Globus pallidus (tissue), 1 donor: ENCODE data around the gene PRMT7.

ENCODE experiments used
- DNase-seq: peaks from one replicate; pipeline ENCODE4 v3.0.0-alpha.2; 2015; ENCODE audit warnings: low spot score

Gene PRMT7

GRCh38 chr16:68396481-68396880 is 85.7 kb downstream of the PRMT7 start:
- DNase-seq, result no peak

DNA sequence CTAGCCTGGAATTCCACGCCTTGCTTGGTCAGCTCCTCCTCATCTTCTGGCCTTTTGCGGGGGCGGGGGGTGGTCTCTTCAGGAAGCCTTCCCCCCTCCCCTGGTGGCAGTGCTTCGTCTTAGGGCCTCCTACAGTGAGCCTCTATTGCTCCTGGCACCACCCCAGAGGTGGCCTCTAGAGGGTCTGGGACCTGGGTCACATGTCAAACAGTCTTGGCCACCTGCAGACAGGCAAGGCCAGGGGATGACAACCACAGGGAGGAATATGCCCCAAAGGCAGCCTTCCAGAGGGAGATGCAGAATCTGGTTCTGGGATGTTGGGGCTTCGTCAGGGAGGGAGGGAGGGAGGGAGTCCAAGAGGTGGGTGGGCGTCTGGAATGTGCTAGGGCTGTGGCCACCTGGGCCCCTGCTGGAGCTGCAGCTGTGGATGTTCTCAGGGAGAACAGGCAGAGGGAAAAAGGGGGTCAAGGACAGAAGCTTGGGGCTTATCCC is 86.9 kb downstream of the PRMT7 start:
- DNase-seq, result no peak

GRCh38 chr16:68399456-68399855 is 88.6 kb downstream of the PRMT7 start:
- no peak for DNase-seq

DNA sequence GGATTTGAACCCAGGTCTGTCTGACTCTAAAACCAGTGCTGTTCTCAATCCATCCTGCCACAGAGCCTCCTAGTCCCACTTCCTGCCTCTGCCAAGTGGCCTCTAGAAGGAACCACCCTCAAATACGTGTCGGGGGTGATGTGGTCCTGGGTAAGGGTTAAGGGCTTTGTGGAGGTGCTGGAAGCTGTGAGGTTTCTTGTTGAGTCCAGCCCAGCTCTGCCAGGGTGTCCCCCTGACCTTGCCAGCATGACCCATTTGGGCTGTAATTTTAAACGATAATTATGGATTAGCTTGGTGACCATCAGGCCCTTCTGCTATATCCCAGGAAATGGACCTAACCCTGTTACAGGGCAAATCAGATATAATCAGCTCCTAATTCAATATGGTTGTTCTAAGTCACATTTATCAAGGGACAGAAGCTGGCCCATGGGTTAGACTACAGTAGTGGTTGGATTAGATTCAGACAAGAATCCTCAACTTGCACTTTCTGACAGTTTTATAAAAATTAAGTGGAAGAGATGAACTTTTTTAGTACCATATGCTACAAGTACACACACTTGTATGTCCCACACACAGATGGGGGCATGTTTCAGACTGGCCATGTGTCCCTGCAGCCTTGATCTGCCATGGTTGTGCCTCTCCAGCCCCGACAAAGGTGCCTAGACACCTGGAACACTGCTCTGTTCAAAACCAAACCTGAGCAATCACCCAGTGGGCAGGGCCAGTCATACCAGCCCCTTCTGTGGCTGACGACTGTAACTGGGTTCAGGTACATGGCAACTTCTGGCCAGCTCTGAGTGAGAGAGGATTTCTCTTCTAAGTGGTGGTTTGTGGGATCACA is 89.5 kb downstream of the PRMT7 start:
- no peak for DNase-seq

GRCh38 chr16:68400924-68401460 is 90.2 kb downstream of the PRMT7 start:
- DNase-seq, result no peak

- no peak for DNase-seq
Measured at GRCh38 chr16:68401871-68402747, 91.3 kb downstream of the PRMT7 start.

- no peak for DNase-seq
Measured at GRCh38 chr16:68402748-68403040, 91.9 kb downstream of the PRMT7 start.

- DNase-seq, result no peak
Measured at GRCh38 chr16:68403177-68403576, 92.4 kb downstream of the PRMT7 start.

DNA sequence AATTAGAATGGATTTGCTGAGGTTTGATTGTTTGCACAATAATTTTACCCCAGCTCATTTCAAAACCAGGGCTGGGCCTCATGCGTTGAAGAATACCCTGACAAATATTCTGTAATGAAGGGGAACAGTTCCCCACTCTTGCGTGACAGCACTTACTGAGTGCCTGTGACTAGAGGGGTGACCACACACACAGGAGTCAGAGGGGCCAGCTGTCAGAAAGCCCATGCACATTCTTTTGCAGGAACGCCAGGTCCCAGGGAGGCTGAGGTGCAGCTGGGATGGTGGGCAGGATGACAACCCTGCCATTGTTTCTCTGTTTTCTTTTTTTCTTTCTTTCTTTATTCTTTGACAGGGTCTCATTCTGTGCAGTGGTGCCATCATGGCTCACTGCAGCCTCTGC is 92.9 kb downstream of the PRMT7 start:
- DNase-seq, result no peak

GRCh38 chr16:68404736-68405345 is 94.0 kb downstream of the PRMT7 start:
- DNase-seq, result no peak

DNA sequence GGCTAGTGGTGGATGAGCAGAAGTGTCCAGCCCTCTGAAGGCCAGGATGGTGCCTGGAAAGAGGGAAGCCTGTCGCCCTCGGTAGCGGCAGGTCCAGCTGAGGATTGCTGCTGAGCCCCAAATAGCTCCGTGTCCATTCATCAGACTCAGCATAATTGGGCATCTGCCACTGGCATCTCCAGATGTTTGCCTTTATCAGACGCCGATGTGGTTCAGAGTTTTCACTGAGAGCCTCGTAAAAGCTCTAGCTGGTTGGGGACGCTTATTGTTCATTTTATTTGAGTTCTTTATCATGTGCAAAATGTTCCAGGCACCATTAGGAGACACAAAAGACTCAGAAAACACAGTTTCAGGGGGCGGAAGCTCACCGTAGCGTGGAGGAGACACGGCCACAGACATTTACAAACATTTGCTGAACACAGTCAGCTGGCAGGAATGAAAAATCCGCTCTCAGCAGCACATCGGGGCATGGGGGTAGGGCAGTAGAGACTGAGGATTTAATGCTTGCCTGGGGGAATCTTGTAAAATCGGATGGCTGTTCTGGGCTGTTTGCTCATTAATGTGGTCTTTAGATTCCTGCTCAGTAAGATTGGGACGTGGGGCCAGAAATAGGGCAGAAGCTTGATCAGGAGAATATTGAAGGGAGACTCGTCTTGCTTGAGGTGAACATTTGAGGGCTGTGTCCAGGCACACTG is 95.8 kb downstream of the PRMT7 start:
- DNase-seq, result no peak
